ENCODE measurements around the gene PTPRE. TPM values are rescaled to one million over a fixed set of nuclear protein-coding genes. Genes with fewer than 3 reads are reported as not detected.

The PTPRE gene
- polyA plus RNA-seq, 1 donor from 2014 or later, result 4.1 TPM

- no peak for TF ChIP-seq TAF1 (IDR thresholded peaks at IDR 0.05; ENCODE audit: low read depth)
Observed at GRCh38 chr10:128051548-128051947, 144.6 kb downstream of the PTPRE start (continued).

- TF ChIP-seq SMC3 (conservative IDR thresholded peaks at IDR 0.05; ENCODE audit: poor library complexity) (no peak), RAD21 (conservative IDR thresholded peaks at IDR 0.05) (no peak), EZH2 (IDR thresholded peaks at IDR 0.05; ENCODE audit: borderline replicate concordance, insufficient read depth, low read length, poor library complexity, severe bottlenecking) (no peak), POLR2AphosphoS5 (IDR thresholded peaks at IDR 0.05) (no peak), REST (IDR thresholded peaks at IDR 0.05; ENCODE audit: borderline replicate concordance) (no peak), MXI1 (conservative IDR thresholded peaks at IDR 0.05; ENCODE audit: poor library complexity, severe bottlenecking) (no peak), EP300 (conservative IDR thresholded peaks at IDR 0.05; ENCODE audit: poor library complexity, severe bottlenecking) (no peak), TAF1 (IDR thresholded peaks at IDR 0.05; ENCODE audit: low read depth) (no peak), CTCF (IDR thresholded peaks at IDR 0.05; ENCODE audit: poor library complexity, severe bottlenecking) (no peak)
- H3K36me3 ChIP-seq (ENCODE audit: insufficient read depth, low read length), result no peaks in the 10 kb centered on the region
- no peaks in the 10 kb centered on the region for H3K27me3 ChIP-seq (ENCODE audit: insufficient read depth, low read depth, low read length)
- no peaks in the 10 kb centered on the region for H4K20me1 ChIP-seq (ENCODE audit: insufficient read depth)
- H3K27ac ChIP-seq (ENCODE audit: low read length), result no peak overlapping the region
- H3K9me3 ChIP-seq (ENCODE audit: low read length), result no peaks in the 10 kb centered on the region
- H3K79me2 ChIP-seq (replicated peaks; ENCODE audit: insufficient read depth, low read length), result no peaks in the 10 kb centered on the region
- no peak overlapping the region for H3K4me2 ChIP-seq (ENCODE audit: low read length)
- H2AFZ ChIP-seq (ENCODE audit: low read depth, low read length), result no peak overlapping the region
- H3K9ac ChIP-seq (ENCODE audit: low read length), result no peak overlapping the region
- H3K9me2 ChIP-seq (ENCODE audit: insufficient read depth, low read length), result no peaks in the 10 kb centered on the region
- H3K4me3 ChIP-seq (ENCODE audit: low read length), result no peak overlapping the region
- no peaks in the 10 kb centered on the region for H3F3A ChIP-seq (ENCODE audit: insufficient read depth, low read length, poor library complexity, severe bottlenecking)
Observed at GRCh38 chr10:128052696-128053095, 145.8 kb downstream of the PTPRE start.

- no peaks in the 10 kb centered on the region for H4K20me1 ChIP-seq (ENCODE audit: insufficient read depth)
- H3F3A ChIP-seq (ENCODE audit: insufficient read depth, low read length, poor library complexity, severe bottlenecking), result no peaks in the 10 kb centered on the region
- no peaks in the 10 kb centered on the region for H3K27me3 ChIP-seq (ENCODE audit: insufficient read depth, low read depth, low read length)
- H3K4me3 ChIP-seq (ENCODE audit: low read length), result no peak overlapping the region
- no peaks in the 10 kb centered on the region for H3K36me3 ChIP-seq (ENCODE audit: insufficient read depth, low read length)
- no peak overlapping the region for H3K4me2 ChIP-seq (ENCODE audit: low read length)
- no peak overlapping the region for H2AFZ ChIP-seq (ENCODE audit: low read depth, low read length)
- TF ChIP-seq TAF1 (IDR thresholded peaks at IDR 0.05; ENCODE audit: low read depth), result no peak
- no peak for TF ChIP-seq MXI1 (conservative IDR thresholded peaks at IDR 0.05; ENCODE audit: poor library complexity, severe bottlenecking)
- no peak for TF ChIP-seq POLR2AphosphoS5 (IDR thresholded peaks at IDR 0.05)
- TF ChIP-seq REST (IDR thresholded peaks at IDR 0.05; ENCODE audit: borderline replicate concordance), result no peak
- no peak for TF ChIP-seq EZH2 (IDR thresholded peaks at IDR 0.05; ENCODE audit: borderline replicate concordance, insufficient read depth, low read length, poor library complexity, severe bottlenecking)
- TF ChIP-seq CTCF (IDR thresholded peaks at IDR 0.05; ENCODE audit: poor library complexity, severe bottlenecking), result no peak
- TF ChIP-seq EP300 (conservative IDR thresholded peaks at IDR 0.05; ENCODE audit: poor library complexity, severe bottlenecking), result no peak
- TF ChIP-seq SMC3 (conservative IDR thresholded peaks at IDR 0.05; ENCODE audit: poor library complexity), result no peak
- TF ChIP-seq RAD21 (conservative IDR thresholded peaks at IDR 0.05), result no peak
- H3K9me3 ChIP-seq (ENCODE audit: low read length), result no peaks in the 10 kb centered on the region
- no peak overlapping the region for H3K9ac ChIP-seq (ENCODE audit: low read length)
- no peaks in the 10 kb centered on the region for H3K79me2 ChIP-seq (replicated peaks; ENCODE audit: insufficient read depth, low read length)
- H3K9me2 ChIP-seq (ENCODE audit: insufficient read depth, low read length), result no peaks in the 10 kb centered on the region
- H3K27ac ChIP-seq (ENCODE audit: low read length), result no peak overlapping the region
Observed at GRCh38 chr10:128053356-128053755, 146.5 kb downstream of the PTPRE start.

Measured in neural cell (in vitro differentiated cells).